ENCODE measurements around the gene MEF2D.
A peak's percentile ranks its signal among the peaks of the same experiment; 100 is the strongest.

The MEF2D gene

GRCh38 chr1:156499194-156499841, 1.3 kb downstream of the MEF2D start:
- no peak for DNase-seq

- DNase-seq: no peak
Measured at GRCh38 chr1:156498432-156499193, 2.0 kb downstream of the MEF2D start.

GRCh38 chr1:156497743-156498431, 2.7 kb downstream of the MEF2D start:
- DNase-seq: no peak

GRCh38 chr1:156497078-156497742, 3.4 kb downstream of the MEF2D start:
- DNase-seq: no peak

GRCh38 chr1:156496211-156496761, 4.3 kb downstream of the MEF2D start:
- DNase-seq: no peak

GRCh38 chr1:156495401-156496140, 5.0 kb downstream of the MEF2D start:
- no peak for DNase-seq

- DNase-seq: no peak
Measured at GRCh38 chr1:156494309-156494895, 6.2 kb downstream of the MEF2D start.

GRCh38 chr1:156493742-156494141, 6.8 kb downstream of the MEF2D start:
- no peak for DNase-seq

GRCh38 chr1:156493154-156493631, 7.4 kb downstream of the MEF2D start:
- DNase-seq: no peak

- no peak for DNase-seq
Measured at GRCh38 chr1:156492591-156493080, 7.9 kb downstream of the MEF2D start.

GRCh38 chr1:156492013-156492590, 8.5 kb downstream of the MEF2D start:
- no peak for DNase-seq

- DNase-seq: no peak
Measured at GRCh38 chr1:156491151-156491949, 9.2 kb downstream of the MEF2D start.

GRCh38 chr1:156490401-156491032, 10.1 kb downstream of the MEF2D start:
- DNase-seq: peak; percentile 36

GRCh38 chr1:156489935-156490293, 10.7 kb downstream of the MEF2D start:
- DNase-seq: no peak

- DNase-seq: peak; percentile 95
Measured at GRCh38 chr1:156489166-156489934, 11.2 kb downstream of the MEF2D start.

GRCh38 chr1:156488566-156489165, 11.9 kb downstream of the MEF2D start:
- DNase-seq: no peak

- no peak for DNase-seq
Measured at GRCh38 chr1:156487862-156488261, 12.7 kb downstream of the MEF2D start.

All from NCI-H510A treated with DMSO at 0.1 percent for 48 hours (cell line).